Measurements from ENCODE around the gene IMPDH1.

IMPDH1 gene

DNA sequence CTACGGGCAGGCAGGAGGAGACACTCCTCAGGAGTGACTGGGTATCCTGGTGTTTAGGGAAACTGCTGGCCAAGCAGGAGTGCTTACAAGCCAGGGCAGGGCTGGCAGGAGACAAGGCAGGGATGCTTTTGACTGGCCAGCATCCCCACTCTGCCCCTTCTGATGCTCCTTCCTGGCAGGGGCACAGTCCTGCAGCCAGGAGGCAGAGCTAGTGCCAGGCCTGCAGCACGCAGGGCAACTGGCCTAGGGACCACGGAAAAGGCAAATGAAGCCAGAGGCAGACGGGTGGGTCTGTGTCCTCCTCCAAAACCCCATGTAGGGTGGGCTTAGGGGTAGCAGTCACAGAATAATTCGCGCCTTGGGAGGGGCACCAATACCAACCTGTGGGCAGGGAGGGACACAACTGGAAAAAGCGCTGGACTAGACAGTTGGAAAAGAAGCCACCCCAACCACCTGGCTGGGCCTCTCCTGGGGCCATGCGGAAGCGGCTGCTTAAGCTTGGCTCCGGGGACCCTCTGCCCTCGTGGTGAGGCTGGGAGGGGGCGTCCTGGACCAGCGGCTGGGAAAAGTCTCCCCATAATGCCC is 4.8 kb downstream of the IMPDH1 start:
- DNase-seq: no peak

- no peak for DNase-seq
These were observed 5.6 kb downstream of the IMPDH1 start for GRCh38 chr7:128404143-128404681.

- DNase-seq: no peak
These were observed 6.1 kb downstream of the IMPDH1 start for GRCh38 chr7:128403676-128404075.

- no peak for DNase-seq
These were observed 7.4 kb downstream of the IMPDH1 start for GRCh38 chr7:128402356-128402755.

DNA sequence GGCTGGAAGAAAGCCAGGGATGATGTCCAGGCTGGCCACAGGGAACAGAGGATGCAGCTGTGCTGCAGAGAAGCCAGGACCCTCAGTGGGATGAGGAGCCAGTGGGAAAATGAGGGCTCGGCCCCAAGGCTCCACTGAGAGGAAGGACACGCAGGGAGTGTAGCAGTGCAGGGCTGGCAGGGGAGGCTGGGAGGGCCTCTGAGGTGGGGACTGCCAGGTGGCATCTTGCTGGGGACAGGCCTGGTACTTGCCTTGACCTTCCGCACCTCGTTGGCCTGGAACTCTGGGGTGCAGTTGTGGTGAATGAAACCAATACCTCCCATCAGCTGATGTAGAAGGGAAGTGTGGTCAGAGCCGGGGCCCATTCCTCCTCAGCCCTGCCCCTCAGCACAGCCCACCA is 9.2 kb downstream of the IMPDH1 start:
- DNase-seq: no peak

GRCh38 chr7:128399991-128400390 is 9.8 kb downstream of the IMPDH1 start:
- no peak for DNase-seq

DNA sequence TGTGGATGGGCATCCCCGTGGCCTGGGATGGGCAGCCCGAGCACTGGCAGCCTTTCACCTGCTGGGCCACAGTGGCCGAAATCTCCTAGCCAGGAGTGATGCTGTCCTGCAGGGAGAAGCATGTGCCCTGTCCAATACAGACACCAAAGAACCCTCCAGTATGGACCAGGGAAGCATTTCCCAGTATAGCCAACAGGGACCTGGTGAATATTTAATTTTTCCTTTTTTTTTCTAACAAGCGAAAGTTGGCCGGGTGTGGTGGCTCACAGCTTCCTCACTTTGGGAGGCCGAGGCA is 11.0 kb downstream of the IMPDH1 start:
- DNase-seq: no peak

DNA sequence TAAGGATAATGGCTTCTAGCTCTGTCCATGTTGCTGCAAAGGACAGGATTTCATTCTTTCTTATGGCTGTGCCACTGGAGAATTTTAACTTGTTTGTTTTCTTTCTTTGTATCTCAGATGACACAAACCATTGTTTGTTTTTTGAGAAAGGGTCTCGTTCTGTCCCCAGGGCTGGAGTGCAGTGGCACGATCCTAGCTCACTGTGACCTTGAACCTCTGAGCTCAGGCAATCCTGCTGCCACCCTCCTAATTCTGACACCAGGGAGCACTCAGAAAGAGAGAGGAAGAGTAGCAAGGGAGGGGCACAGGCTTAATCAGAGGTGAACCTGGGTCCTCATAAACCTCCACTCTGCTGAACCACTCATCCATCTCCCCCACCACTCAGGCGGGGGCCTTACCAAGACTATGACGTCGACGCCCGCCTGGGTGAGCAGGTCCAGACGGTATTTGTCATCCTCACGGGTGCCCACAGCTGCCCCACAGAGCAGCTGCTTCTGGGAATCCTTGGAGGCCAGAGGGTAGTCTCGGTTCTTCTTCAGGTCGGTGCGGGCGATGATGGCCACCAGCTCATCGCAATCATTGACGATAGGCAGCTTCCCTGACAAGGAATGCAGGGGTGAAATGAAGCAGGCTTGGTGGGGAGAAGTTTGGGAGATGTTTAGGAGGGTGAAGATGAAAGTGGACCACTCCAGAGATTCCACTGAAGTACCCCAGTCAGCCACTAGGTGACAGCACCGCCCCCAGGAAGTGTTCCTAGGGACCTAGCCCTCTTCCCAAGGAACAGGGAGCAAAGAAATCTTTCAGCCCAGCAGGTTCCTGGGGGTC is 11.6 kb downstream of the IMPDH1 start:
- DNase-seq: no peak

DNA sequence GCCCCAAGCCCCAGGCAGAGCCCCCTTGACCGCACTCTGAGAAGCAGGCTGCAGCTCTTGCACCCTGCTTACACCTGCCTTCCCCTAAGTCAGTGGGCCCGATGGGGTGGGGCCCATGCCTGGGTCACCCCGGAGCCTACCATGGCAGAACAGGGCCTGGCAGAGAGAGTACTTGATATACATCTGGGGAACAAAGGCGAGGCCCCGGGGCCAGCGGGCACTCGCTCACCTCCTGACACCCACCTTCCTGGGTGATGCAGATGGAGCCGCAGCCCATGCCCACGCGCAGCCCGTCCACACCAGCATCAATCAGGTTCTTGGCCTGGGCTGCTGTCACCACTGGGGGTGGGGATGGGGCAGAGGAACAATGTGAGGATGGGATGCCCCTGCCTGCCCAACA is 13.4 kb downstream of the IMPDH1 start:
- no peak for DNase-seq

DNA sequence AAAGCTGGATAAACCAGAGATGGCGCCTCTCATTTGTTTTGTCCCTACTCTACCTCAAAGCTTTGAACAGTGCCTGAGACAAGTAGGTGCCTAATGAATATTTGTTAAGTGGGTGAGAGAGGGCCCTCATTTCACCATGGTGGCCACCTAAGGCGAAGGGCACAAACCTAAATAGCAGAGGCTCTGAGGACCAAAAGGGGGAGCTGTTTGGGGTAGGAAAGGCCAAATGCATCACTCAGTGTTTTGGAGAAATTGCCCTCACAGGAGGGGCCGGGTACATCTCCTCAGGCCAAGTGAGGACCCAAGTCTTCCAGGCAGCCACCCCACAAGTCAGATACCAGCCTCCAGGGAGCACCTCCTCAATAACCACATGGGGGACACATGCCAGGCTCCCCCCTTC is 14.0 kb downstream of the IMPDH1 start:
- DNase-seq: no peak

GRCh38 chr7:128394904-128395496 is 14.8 kb downstream of the IMPDH1 start:
- DNase-seq: no peak

- no peak for DNase-seq
These were observed 16.1 kb downstream of the IMPDH1 start for GRCh38 chr7:128393526-128394330.

DNA sequence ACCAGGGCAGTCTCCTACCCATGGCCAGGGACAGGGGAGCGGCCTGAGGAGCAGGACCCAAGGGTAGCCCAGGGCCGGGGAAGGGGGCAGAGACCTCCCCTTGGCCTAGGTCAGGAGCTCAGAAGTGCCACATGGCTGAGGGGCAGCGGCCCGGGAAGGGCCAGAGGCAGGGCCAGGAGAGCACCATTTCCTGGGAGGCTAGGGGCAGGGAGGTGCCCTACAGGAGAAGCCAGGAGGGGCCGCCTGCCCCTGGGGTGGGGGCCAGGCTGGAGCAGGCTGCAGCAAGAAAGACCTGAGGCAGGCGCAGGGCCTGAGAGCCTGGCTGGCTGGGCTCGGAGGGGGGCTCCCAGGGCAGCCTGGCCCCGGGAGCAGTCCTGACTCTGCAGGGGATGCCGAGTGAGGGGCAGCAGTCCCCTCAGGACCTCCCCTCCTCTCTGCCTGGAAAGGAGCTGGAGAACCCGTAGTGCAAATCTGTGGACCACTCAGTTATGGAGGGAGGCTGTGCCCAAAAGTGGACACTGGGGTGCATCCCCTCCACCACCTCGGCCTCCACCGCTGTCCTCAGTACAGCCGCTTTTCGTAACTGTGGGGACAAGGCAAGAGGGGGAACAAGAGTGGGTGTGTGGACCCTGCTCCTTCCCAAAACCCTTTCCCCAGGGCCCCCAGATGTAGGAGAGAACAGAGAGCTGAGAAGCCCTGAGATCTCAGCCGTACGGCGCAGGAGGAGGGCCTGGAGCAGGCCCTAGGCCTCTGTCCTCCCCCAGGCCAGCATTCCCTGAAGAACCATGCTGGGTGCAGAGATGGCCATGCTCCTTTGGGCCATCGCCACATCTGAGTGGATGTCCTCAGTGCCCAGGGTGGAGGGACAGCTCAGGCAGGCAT is 17.1 kb downstream of the IMPDH1 start:
- no peak for DNase-seq

- DNase-seq: no peak
These were observed 18.0 kb downstream of the IMPDH1 start for GRCh38 chr7:128391805-128392204.

GRCh38 chr7:128390871-128391565 is 18.8 kb downstream of the IMPDH1 start:
- DNase-seq: no peak

DNA sequence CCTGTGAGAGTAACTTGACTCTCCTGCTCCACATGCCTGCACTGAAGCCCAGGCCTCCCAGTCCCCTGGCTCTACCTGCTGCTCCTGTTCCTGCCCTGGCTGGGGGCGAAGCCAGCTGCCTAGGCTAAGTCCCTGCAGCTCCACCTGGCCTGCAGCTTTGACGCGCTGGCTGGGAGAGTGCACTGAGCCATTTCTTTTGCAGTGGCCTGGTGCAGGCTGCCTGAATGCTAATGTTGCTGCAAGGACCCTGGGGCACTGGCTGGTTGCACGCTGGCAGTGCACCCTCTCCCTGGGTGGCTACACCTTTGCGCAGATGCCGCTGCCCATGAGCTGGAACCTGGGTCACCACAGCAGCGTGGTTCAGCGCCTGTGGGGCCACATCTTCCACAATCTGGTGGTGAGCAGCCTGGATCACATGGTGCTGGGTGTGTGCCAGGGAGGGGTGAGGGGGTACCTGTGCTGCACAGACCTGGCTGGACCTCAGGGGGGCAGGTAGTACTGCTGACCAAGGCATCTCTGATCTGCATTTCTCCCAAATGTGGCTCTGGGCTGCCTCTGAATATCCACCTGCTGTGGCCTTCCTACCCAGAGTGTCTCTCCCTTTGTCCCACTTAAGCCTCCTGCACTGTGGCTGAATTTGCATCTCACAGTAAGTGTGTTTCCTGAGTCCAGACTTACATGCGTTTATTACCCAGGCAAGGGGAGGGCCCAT is 20.0 kb downstream of the IMPDH1 start:
- DNase-seq: no peak

GRCh38 chr7:128389085-128389617 is 20.6 kb downstream of the IMPDH1 start:
- DNase-seq: no peak

GRCh38 chr7:128388145-128388485 is 21.7 kb downstream of the IMPDH1 start:
- DNase-seq: no peak

DNA sequence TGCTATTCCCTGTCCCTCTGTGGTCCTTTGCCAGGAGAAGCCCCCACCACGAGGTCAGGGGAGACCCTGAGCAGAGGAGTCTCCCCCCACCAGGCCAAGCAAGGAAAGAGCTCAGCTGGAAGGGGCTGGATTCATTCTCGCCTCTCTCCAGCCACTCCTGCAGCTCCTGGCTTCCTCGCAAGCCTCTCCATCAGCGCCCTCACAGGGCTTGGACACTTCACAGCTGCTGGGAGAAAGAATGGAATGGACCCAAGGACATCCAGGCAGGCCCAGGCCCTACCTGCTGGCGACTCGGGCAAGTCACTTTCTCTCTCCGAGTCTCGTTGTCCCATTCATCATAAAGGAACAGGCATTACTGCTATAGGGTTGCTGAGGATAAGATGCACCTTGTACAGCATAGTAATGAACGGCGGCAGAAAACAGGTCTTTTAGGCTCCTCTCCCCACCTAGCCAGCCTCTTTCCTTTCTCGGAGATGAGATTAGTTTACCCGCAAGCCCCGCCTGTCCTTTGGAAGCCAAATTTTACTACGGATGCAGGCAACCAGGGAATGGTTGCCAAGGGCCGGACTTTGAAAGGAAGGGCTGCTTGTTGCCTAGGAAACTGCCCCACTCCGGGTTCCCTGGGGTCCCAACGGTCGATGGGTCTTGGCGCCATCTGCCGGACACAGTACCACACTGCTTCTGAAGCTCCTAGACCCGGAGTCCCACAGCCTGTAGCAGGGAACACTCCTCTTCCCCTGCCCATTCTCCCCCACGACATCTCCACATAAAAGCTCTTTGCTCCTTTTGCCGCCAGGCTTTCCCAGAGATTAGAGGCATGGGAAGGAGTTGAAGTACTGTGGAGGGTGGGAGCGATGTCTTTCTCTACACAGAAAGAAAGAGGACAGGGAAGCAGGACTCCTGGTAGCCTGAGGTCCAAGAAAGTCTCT is 22.3 kb downstream of the IMPDH1 start:
- DNase-seq: no peak
